ENCODE data around the gene SPC25. TPM values are rescaled to one million over a fixed set of nuclear protein-coding genes. Genes with fewer than 3 reads are reported as not detected.
A peak's percentile ranks its signal among the peaks of the same experiment; 100 is the strongest.
"Not testable (repeated sequence)": the region's sequence is repeated elsewhere in the genome, so short reads cannot be mapped to it uniquely, and the experiment has no call there.

The SPC25 gene
- under 1 TPM in 3 of 5 donors, not detected in 2; 0.32 to 0.83 (median 0.43) TPM for total RNA-seq
- total RNA-seq (2013), result 0.07 TPM
- 0 to 3.8 (median 0.07) reads per million in 29 experiments for total RNA-seq

GRCh38 chr2:168890006-168890782 is at the start of gene SPC25:
SPC25 (minus strand) TSS chr2:168890430; CDS start chr2:168889519, 911 bp downstream.
- peak within 1 kb of the TSS; percentile 63 to 80 for H3K4me3 ChIP-seq (ENCODE audit: control insufficient read depth in 1 of 2, extremely low read depth in 1 of 2, low read length in 1 of 2)
- ChIA-PET POLR2A (interaction anchor here in 1 of 2 donors (0.5 kb wide), 1 partner anchor 889 kb away, joined by 4 read pairs; no protein-coding TSS in a partner anchor), CTCF (interaction anchor here in 1 of 2 donors (0.6 kb wide), 1 partner anchor 50 kb away, joined by 3 read pairs; no protein-coding TSS in a partner anchor)
- DNase-seq (peak; percentile 70 to 92 (median 82)), ATAC-seq (replicated peaks in 1 of 4) (peak; percentile 92 to 100 (median 99))
- Mint-ChIP-seq H3K4me1 (peaks cover 11 to 13% (median 11%) of the 10 kb centered on the region in 3 donors), H3K27ac (no peak within 1 kb of the TSS), H3K4me3 (peak within 1 kb of the TSS; percentile 84 to 94 (median 90)), H3K9me3 (no peaks in the 10 kb centered on the region), H3K27me3 (peaks cover 4 to 10% of the 10 kb centered on the region in 2 donors), H3K36me3 (no peaks in the 10 kb centered on the region)
- WGBS (ENCODE audit: insufficient coverage), result under 1% methylated on average over 27 of the region's 38 CpGs
- no peak within 1 kb of the TSS for H3K27ac ChIP-seq (ENCODE audit: low read length)
- H3K27me3 ChIP-seq (replicated peaks in 1 of 2; ENCODE audit: control insufficient read depth in 2 of 2, extremely low read depth in 1 of 2, insufficient read depth in 2 of 2, low read length in 1 of 2), result peaks cover 0 to 2% of the 10 kb centered on the region in 2 experiments
- H3K36me3 ChIP-seq (ENCODE audit: control insufficient read depth in 2 of 2, extremely low read depth in 1 of 2, insufficient read depth in 1 of 2, low read length in 1 of 2), result no peaks in the 10 kb centered on the region
- no peaks in the 10 kb centered on the region for H3K9me3 ChIP-seq
- peaks cover 0 to 6% of the 10 kb centered on the region in 2 experiments for H3K4me1 ChIP-seq (ENCODE audit: control insufficient read depth in 1 of 2, extremely low read depth in 1 of 2, insufficient read depth in 2 of 2, low read length in 2 of 2)

- DNase-seq (no peak), ATAC-seq (replicated peaks in 1 of 4) (no peak)
- no peaks in the 10 kb centered on the region for H3K9me3 Mint-ChIP-seq
- H3K4me3 Mint-ChIP-seq, result no peak overlapping the region
- H3K36me3 ChIP-seq (ENCODE audit: control insufficient read depth in 2 of 2, extremely low read depth in 1 of 2, insufficient read depth in 1 of 2, low read length in 1 of 2), result no peaks in the 10 kb centered on the region
- ChIA-PET POLR2A (no interaction called here), CTCF (interaction anchor here in 1 of 2 donors (0.5 to 0.6 kb wide), 2 partner anchors 841 to 1008 kb away, joined by 3 to 4 read pairs; no protein-coding TSS in a partner anchor)
- H3K27me3 ChIP-seq (replicated peaks in 1 of 2; ENCODE audit: control insufficient read depth in 2 of 2, extremely low read depth in 1 of 2, insufficient read depth in 2 of 2, low read length in 1 of 2), result no peaks in the 10 kb centered on the region
- H3K4me3 ChIP-seq (ENCODE audit: control insufficient read depth in 1 of 2, extremely low read depth in 1 of 2, low read length in 1 of 2), result no peak overlapping the region
- H3K4me1 ChIP-seq (ENCODE audit: control insufficient read depth in 1 of 2, extremely low read depth in 1 of 2, insufficient read depth in 2 of 2, low read length in 2 of 2), result no peaks in the 10 kb centered on the region
- no CpG with 5 or more reads among the region's 4 CpGs for WGBS (ENCODE audit: insufficient coverage)
- H3K27ac ChIP-seq (ENCODE audit: low read length), result no peak overlapping the region
- no peaks in the 10 kb centered on the region for H3K9me3 ChIP-seq
- H3K4me1 Mint-ChIP-seq, result no peaks in the 10 kb centered on the region
- H3K27me3 Mint-ChIP-seq, result peaks cover 3% of the 10 kb centered on the region in 2 donors
- no peak overlapping the region for H3K27ac Mint-ChIP-seq
- no peaks in the 10 kb centered on the region for H3K36me3 Mint-ChIP-seq
Observed at GRCh38 chr2:168939918-168940317, 49.7 kb upstream of the SPC25 start.

GRCh38 chr2:168939061-168939460 is 48.8 kb upstream of the SPC25 start:
- Histone ChIP-seq H3K9me3 (no peaks in the 10 kb centered on the region), H3K36me3 (ENCODE audit: control insufficient read depth in 2 of 2, extremely low read depth in 1 of 2, insufficient read depth in 1 of 2, low read length in 1 of 2) (no peaks in the 10 kb centered on the region), H3K4me3 (ENCODE audit: control insufficient read depth in 1 of 2, extremely low read depth in 1 of 2, low read length in 1 of 2) (no peak overlapping the region), H3K27ac (ENCODE audit: low read length) (no peak overlapping the region), H3K4me1 (ENCODE audit: control insufficient read depth in 1 of 2, extremely low read depth in 1 of 2, insufficient read depth in 2 of 2, low read length in 2 of 2) (no peaks in the 10 kb centered on the region), H3K27me3 (replicated peaks in 1 of 2; ENCODE audit: control insufficient read depth in 2 of 2, extremely low read depth in 1 of 2, insufficient read depth in 2 of 2, low read length in 1 of 2) (no peaks in the 10 kb centered on the region)
- ChIA-PET CTCF (no interaction called here), POLR2A (no interaction called here)
- no peak overlapping the region for H3K27ac Mint-ChIP-seq
- no peaks in the 10 kb centered on the region for H3K9me3 Mint-ChIP-seq
- DNase-seq (no peak), ATAC-seq (replicated peaks in 1 of 4) (no peak)
- H3K4me1 Mint-ChIP-seq, result no peaks in the 10 kb centered on the region
- H3K36me3 Mint-ChIP-seq, result no peaks in the 10 kb centered on the region
- H3K27me3 Mint-ChIP-seq, result peaks cover 0 to 4% of the 10 kb centered on the region in 2 donors
- no CpG with 5 or more reads among the region's 1 CpG for WGBS (ENCODE audit: insufficient coverage)
- no peak overlapping the region for H3K4me3 Mint-ChIP-seq

- ATAC-seq (replicated peaks in 1 of 4), result no peak
- WGBS (ENCODE audit: insufficient coverage), result 56% methylated on average over 3 of the region's 14 CpGs
Observed at GRCh38 chr2:168935810-168936581, 45.8 kb upstream of the SPC25 start.

GRCh38 chr2:168934826-168935225 is 44.6 kb upstream of the SPC25 start:
- Mint-ChIP-seq H3K27me3 (peaks cover 8 to 12% of the 10 kb centered on the region in 2 donors), H3K4me1 (no peaks in the 10 kb centered on the region), H3K27ac (no peak overlapping the region), H3K36me3 (no peaks in the 10 kb centered on the region), H3K9me3 (no peaks in the 10 kb centered on the region), H3K4me3 (no peak overlapping the region)
- Histone ChIP-seq H3K27ac (ENCODE audit: low read length) (no peak overlapping the region), H3K36me3 (ENCODE audit: control insufficient read depth in 2 of 2, extremely low read depth in 1 of 2, insufficient read depth in 1 of 2, low read length in 1 of 2) (no peaks in the 10 kb centered on the region), H3K4me1 (ENCODE audit: control insufficient read depth in 1 of 2, extremely low read depth in 1 of 2, insufficient read depth in 2 of 2, low read length in 2 of 2) (no peaks in the 10 kb centered on the region), H3K9me3 (no peaks in the 10 kb centered on the region), H3K27me3 (replicated peaks in 1 of 2; ENCODE audit: control insufficient read depth in 2 of 2, extremely low read depth in 1 of 2, insufficient read depth in 2 of 2, low read length in 1 of 2) (no peaks in the 10 kb centered on the region), H3K4me3 (ENCODE audit: control insufficient read depth in 1 of 2, extremely low read depth in 1 of 2, low read length in 1 of 2) (no peak overlapping the region)
- ChIA-PET CTCF (interaction anchor here in 1 of 2 donors (0.9 kb wide), 1 partner anchor 14 kb away, joined by 3 read pairs; no protein-coding TSS in a partner anchor), POLR2A (no interaction called here)
- ATAC-seq (replicated peaks in 1 of 4) (no peak), DNase-seq (no peak)
- 82% methylated on average over 1 of the region's 2 CpGs for WGBS (ENCODE audit: insufficient coverage)

More at GRCh38 chr2:168935810-168936581, 45.8 kb upstream of the SPC25 start:
- Mint-ChIP-seq H3K4me1 (no peaks in the 10 kb centered on the region), H3K27ac (no peak overlapping the region), H3K4me3 (no peak overlapping the region), H3K36me3 (no peaks in the 10 kb centered on the region), H3K9me3 (no peaks in the 10 kb centered on the region), H3K27me3 (peaks cover 8 to 12% of the 10 kb centered on the region in 2 donors)
- POLR2A ChIA-PET, result no interaction called here
- Histone ChIP-seq H3K4me1 (ENCODE audit: control insufficient read depth in 1 of 2, extremely low read depth in 1 of 2, insufficient read depth in 2 of 2, low read length in 2 of 2) (no peaks in the 10 kb centered on the region), H3K9me3 (no peaks in the 10 kb centered on the region), H3K36me3 (ENCODE audit: control insufficient read depth in 2 of 2, extremely low read depth in 1 of 2, insufficient read depth in 1 of 2, low read length in 1 of 2) (no peaks in the 10 kb centered on the region), H3K27me3 (replicated peaks in 1 of 2; ENCODE audit: control insufficient read depth in 2 of 2, extremely low read depth in 1 of 2, insufficient read depth in 2 of 2, low read length in 1 of 2) (no peaks in the 10 kb centered on the region), H3K4me3 (ENCODE audit: control insufficient read depth in 1 of 2, extremely low read depth in 1 of 2, low read length in 1 of 2) (no peak overlapping the region), H3K27ac (ENCODE audit: low read length) (no peak overlapping the region)
- CTCF ChIA-PET, result interaction anchor here (0.9 to 1.5 kb wide), 3 partner anchors 10 to 29 kb away, joined by 3 read pairs; no protein-coding TSS in a partner anchor
- DNase-seq, result no peak

- H3K9me3 ChIP-seq; H3K4me1 Mint-ChIP-seq; H3K36me3 Mint-ChIP-seq; H3K9me3 Mint-ChIP-seq; ATAC-seq (replicated peaks in 1 of 4); H3K4me3 ChIP-seq (ENCODE audit: control insufficient read depth in 1 of 2, extremely low read depth in 1 of 2, low read length in 1 of 2); H3K27me3 ChIP-seq (replicated peaks in 1 of 2; ENCODE audit: control insufficient read depth in 2 of 2, extremely low read depth in 1 of 2, insufficient read depth in 2 of 2, low read length in 1 of 2); H3K36me3 ChIP-seq (ENCODE audit: control insufficient read depth in 2 of 2, extremely low read depth in 1 of 2, insufficient read depth in 1 of 2, low read length in 1 of 2); H3K4me1 ChIP-seq (ENCODE audit: control insufficient read depth in 1 of 2, extremely low read depth in 1 of 2, insufficient read depth in 2 of 2, low read length in 2 of 2); H3K27ac Mint-ChIP-seq; H3K27ac ChIP-seq (ENCODE audit: low read length); DNase-seq; H3K4me3 Mint-ChIP-seq: not testable (repeated sequence)
- WGBS (ENCODE audit: insufficient coverage), result 83% methylated on average over 1 of the region's 4 CpGs
- CTCF ChIA-PET, result interaction anchor here in 1 of 2 donors (1.5 kb wide), 1 partner anchor 11 kb away, joined by 3 read pairs; no protein-coding TSS in a partner anchor
- POLR2A ChIA-PET, result interaction anchor here in 1 of 2 donors (0.5 kb wide), 1 partner anchor 263 kb away, joined by 4 read pairs; no protein-coding TSS in a partner anchor
- peaks cover 13 to 18% of the 10 kb centered on the region in 2 donors for H3K27me3 Mint-ChIP-seq
Observed at GRCh38 chr2:168932174-168932573, 41.9 kb upstream of the SPC25 start.

Data from T-cell (primary cell).